ENCODE data around the gene KRT9.

The KRT9 gene

GRCh38 chr17:41524261-41524660 is 47.6 kb downstream of the KRT9 start:
- DNase-seq, result no peak

GRCh38 chr17:41523787-41524186 is 48.1 kb downstream of the KRT9 start:
- DNase-seq, result no peak

DNA sequence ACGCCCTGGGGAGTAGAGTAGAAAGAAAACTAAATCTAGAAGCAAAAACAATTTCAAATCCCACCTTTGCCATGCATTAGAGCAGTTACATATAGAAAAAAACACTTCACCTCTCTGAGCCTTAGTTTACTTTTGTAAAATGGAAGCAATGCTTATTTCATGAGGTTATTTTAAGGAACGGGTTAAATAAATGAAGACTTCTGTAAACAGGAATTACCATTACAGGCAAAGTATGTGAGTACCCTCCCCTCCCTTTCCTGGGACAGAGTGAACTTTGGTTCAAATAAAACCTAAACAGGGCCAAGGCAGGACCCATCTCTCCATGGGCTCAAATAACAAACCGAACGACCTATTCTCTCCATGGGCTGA is 48.6 kb downstream of the KRT9 start:
- DNase-seq, result no peak

DNA sequence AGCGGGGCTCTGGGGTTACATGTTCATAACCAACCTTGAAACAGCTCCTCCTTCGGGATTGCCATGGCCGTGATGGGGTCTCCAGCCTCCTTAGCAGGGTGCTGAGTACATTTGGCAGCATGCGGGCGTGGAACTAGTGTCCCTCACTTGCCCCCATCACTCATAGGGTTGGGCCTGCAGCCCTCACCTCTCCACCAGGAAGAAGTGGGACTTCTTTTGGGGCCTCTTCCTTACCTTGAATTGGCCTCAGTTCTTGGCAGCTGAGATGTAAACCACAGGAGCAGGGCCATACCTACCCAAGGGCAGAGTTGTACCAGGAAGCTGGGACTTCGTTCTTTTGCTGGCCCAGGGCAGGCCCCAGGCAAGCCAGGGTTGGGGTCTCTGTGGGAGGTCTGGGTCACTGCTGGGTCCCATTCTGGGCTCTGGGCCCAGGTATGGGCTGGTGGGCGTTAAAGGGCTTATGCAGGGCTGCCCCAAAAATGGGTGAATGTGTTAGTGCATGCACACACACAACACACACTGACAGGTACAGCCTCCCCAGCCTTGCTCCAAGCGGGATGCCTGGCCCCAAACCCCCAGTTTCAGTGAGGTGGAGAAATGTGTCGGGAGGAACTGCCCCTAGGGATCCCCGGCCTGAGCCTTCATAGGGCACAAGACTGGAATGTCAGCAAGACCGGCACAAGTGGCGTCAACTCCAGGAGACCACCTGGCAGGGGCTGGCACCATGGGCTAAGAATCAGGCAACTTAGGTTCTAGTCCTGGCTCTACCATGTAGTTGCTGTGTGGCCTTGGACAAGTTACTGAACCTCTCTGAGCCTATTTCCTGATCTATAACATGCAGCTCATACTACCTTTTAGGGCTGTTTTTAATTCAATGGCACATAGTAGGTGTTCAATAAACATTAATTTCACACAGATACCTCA is 49.3 kb downstream of the KRT9 start:
- no peak for DNase-seq

DNA sequence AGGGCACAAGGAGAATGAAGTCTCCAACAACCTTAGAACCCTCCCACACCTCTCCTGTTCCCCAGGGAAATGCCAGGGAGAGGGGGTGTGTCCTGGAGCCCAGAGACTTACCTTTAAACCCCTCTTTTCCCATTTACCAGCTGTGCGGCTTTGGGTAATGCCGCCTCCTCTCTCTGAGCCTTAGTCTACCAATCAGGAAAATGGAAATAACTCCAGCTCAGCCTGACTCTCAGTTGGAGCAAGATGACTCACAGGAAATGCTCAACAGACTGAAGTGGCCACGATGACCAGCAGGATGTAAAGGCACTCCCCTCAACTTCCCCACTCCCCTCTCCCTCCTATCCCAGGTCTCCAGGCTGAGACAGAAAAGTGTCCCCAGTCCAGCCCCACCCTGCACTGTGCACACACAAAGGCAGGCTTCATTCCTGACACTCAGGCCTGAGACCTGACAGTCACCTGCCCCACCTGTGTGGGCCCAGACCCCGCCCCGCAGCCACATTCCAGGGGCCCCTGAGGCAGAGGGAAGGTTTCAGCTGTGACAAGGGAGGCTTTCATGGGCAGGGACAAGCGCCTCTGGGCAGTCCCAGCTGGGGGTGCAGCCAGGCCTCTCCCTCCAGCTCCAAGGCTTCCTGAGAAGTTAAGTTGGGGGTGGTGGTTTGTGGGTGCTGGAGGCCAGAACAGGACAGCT is 50.1 kb downstream of the KRT9 start:
- peak; percentile 100 for DNase-seq

DNA sequence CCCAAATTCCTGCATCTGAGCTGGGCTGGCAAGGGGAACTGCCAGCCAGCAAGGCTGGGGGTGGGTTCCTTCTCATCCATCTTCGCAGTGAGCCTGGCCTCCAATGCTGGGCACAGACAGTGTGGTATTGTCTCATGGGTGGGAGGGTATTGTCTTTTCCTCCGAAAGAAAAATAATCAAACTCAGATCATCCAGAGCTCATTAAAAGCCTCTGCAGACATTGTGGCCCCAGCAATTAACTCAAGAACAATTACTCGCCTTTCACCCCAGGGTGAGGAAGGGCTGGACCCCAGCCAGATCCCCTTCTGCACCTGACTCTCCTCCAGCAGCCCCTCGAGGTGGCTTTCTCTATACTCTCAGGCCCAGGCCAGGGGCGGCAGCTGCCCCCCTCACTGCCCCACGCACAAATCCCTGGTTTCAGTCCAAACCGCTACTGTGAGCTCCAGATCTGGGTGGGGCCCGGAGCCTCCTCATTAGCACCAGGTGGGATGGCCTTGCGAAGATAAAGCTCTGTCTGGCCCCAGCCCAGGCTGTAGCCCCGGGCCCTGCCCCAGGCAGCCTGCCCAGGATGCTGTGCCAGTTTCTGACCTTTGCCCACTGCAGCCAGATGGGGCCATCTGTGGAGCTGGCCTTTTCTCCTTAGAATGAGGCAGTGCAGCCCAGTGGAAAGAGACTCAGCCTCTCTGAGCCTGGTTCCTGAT is 50.9 kb downstream of the KRT9 start:
- peak; percentile 77 for DNase-seq

GRCh38 chr17:41519501-41520224 is 52.2 kb downstream of the KRT9 start:
- no peak for DNase-seq

DNA sequence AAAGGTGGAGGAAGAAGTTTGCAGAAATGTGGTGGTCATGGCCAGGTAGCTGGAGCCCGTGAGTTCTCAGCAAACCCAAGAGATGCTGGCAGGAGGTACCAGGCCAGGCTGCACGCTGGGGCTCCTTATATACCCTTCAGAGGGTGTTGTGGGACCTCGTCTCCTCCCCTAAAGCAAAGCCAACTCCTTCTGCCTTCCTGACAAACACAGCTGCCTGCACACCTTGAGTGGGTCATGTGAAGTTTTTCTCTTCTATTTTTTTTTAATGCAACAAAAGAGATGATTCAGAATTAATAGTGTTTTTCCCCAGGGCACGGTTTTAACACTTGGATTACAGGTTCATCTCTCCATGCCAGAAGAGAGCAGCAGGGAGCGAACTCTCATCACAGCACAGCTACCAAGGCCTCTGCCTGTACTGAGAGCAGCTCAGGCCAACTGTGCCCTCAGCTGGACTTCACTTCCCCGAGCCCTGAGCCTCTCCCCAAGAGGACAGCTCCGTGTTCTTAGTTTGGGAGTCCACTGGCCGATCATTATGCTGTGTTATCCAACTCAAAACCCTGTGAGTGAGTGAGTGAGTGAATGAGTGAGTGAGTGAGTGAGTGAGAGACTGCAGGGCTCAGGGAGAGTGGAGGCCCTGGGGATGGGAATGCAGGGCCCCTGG is 52.9 kb downstream of the KRT9 start, which contains the start of gene KRT15:
Gene KRT15 (minus strand): TSS at position 102 of the 661 bp plus-strand sequence. CDS start 63 bp downstream, at position 39.
- no peak for DNase-seq

DNA sequence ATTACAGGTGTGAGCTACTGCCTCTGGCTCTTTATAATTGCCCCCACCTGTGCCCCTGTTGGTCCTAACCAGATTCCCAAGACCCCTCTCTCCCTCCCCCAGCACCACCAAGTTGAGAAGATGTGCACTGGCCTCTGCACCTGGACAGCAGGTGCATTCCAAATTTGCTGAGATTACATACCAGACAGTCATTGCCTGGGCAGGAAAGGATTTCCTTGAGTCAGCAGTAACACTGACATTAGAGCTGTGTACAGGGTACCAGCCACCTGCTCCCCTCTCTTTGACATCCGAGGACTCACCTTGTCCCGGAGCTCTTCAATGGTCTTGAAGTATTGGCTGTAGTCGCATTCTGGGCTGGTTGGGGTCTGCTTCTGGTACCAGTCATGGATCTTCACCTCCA is 53.8 kb downstream of the KRT9 start:
- DNase-seq, result no peak

DNA sequence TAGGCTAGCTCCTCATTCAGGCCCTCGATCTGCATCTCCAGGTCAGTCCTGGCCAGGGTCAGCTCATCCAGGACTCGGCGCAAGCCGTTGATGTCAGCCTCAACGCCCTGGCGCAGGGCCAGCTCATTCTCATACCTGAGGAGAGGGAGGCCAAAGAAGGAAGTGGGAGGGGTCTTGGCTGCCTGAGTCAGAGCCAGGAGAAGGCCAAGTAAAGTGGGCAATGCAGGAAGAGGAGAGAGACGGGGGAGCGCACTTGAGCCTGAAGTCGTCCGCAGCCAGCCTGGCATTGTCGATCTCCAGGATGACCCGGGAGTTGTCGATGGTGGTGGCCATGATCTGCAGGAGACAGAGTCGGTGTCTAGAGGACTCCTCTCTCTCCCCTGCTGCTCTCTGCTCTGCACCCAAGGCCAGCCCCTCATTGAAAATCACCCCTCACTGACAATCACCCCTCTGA is 55.0 kb downstream of the KRT9 start:
- DNase-seq, result no peak

DNA sequence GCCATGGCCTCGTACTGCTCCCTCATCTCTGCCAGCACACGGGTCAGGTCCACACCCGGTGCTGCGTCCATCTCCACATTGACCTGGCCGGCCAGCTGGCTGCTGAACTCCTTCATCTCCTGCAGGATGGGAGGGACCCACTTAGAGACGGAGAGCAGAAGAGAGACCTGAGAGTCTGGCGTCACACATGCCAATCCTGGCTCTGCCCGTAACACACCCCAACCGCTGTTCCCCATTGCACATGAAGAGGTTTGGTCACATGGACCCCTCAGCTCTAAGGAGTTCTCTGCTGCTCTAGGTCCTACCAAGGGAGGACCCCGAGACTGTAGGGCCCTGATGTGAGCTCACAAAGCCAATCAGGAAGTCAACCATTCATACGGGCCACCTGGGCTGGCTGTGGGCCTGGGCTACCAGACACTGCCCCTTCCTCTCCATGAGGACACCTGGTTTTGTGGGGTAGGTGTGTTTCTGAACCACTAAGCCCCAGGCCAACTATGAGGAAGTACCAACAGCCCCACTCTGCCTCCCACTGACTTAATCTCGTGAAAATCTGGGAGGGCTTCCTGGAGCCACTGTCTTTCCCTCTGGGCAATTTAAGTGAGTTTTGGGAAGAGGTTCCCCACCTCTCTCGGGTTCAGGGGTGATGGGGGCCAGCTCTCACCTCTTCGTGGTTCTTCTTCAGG is 55.6 kb downstream of the KRT9 start:
- no peak for DNase-seq

Data from islet precursor cell (in vitro differentiated cells).